Natural killer cell (primary cell): ENCODE results near the gene SP140. TPM values are rescaled to one million over a fixed set of nuclear protein-coding genes. Genes with fewer than 3 reads are reported as not detected.
"Not testable (repeated sequence)": the region's sequence is repeated elsewhere in the genome, so short reads cannot be mapped to it uniquely, and the experiment has no call there.

ENCODE experiments used
- ATAC-seq, 3 donors: fragments of 150-1000 bp in 2 of 3; fragments of 200-7000 bp in 1 of 3; cut with Tn5 transposase; 1 replicate in 1 of 3; 2 replicates in 2 of 3; pipeline ENCODE4 v1.10.0; 2021; ENCODE audit warnings: mild to moderate bottlenecking in 2 of 3, moderate library complexity in 2 of 3
- DNase-seq, 2 donors: peaks; one replicate each; pipeline versions ENCODE4 v3.0.0 to v3.0.0-alpha.2; 2013 to 2021; ENCODE audit warnings: mixed read lengths in 1 of 2
- H3K27ac ChIP-seq: one replicate; pipeline ENCODE4 v1.5.1; 2013; ENCODE audit warnings: mild to moderate bottlenecking, low read length
- H3K27me3 ChIP-seq: one replicate; pipeline ENCODE4 v1.6.1; 2013; ENCODE audit warnings: low read length; ENCODE audit not compliant: control insufficient read depth, insufficient read depth
- H3K36me3 ChIP-seq: one replicate; pipeline ENCODE4 v1.6.1; 2013; ENCODE audit warnings: low read length; ENCODE audit not compliant: control insufficient read depth, insufficient read depth
- H3K4me1 ChIP-seq: one replicate; pipeline ENCODE4 v1.6.1; 2013; ENCODE audit warnings: low read length; ENCODE audit not compliant: control insufficient read depth, insufficient read depth
- H3K4me3 ChIP-seq: one replicate; pipeline ENCODE4 v1.5.1; 2013; ENCODE audit warnings: low read length
- H3K9me3 ChIP-seq: one replicate; pipeline ENCODE4 v1.6.1; 2013; ENCODE audit warnings: low read length; ENCODE audit not compliant: control insufficient read depth, insufficient read depth
- H3K27ac Mint-ChIP-seq, 2 donors: one replicate each; pipeline ENCODE4 v1.8.0; 2022; ENCODE audit warnings: mild to moderate bottlenecking in 2 of 2, mixed read lengths in 2 of 2, moderate library complexity in 1 of 2
- H3K27me3 Mint-ChIP-seq, 2 donors: one replicate each; pipeline ENCODE4 v1.8.0; 2022; ENCODE audit warnings: low read depth in 2 of 2, mixed read lengths in 2 of 2
- H3K36me3 Mint-ChIP-seq: one replicate; pipeline ENCODE4 v1.8.0; 2022; ENCODE audit warnings: mixed read lengths
- H3K4me1 Mint-ChIP-seq, 2 donors: one replicate each; pipeline ENCODE4 v1.8.0; 2022; ENCODE audit warnings: mixed read lengths in 2 of 2
- H3K4me3 Mint-ChIP-seq: one replicate; pipeline ENCODE4 v1.8.0; 2022; ENCODE audit warnings: mild to moderate bottlenecking, moderate library complexity, mixed read lengths
- H3K9me3 Mint-ChIP-seq, 2 donors: one replicate each; pipeline ENCODE4 v1.8.0; 2022; ENCODE audit warnings: mixed read lengths in 2 of 2
- CTCF ChIP-seq: fragments of 200-600 bp; IDR thresholded peaks from one replicate; pipeline ENCODE4 v1.8.0; 2022; ENCODE audit warnings: antibody characterized with exemption
- WGBS: methylation state at CpG from one replicate; pipeline ENCODE4 v1.1.7; 2013; ENCODE audit warnings: missing lambda C conversion rate; ENCODE audit not compliant: insufficient coverage; 5-methylcytosine and 5-hydroxymethylcytosine counted together
- intact Hi-C: fragments of 100-400 bp; cut with micrococcal nuclease; formaldehyde crosslinking; loops from one replicate; pipeline ENCODE4 v1.14.2; 2022
- total RNA-seq, 4 donors: library from RNA; stranded (reverse); fragments of 120-200 nt in 1 of 4; gene quantifications; one replicate each; pipeline versions ENCODE4 v1.2.3 to v1.2.4, GENCODE V29; 2013 to 2022

SP140 gene
- total RNA-seq, 3 donors from 2014 or later (not counting 1 experiment from before 2014, with no cell fraction given), result 69.1 to 89.9 (median 77.4) TPM

- Mint-ChIP-seq H3K27me3 (no peaks in the 10 kb centered on the region), H3K9me3 (no peaks in the 10 kb centered on the region), H3K27ac (peak overlapping the region; percentile 40 to 59), H3K36me3 (peaks cover 20% of the 10 kb centered on the region), H3K4me3 (no peak overlapping the region), H3K4me1 (peaks cover 35 to 47% of the 10 kb centered on the region in 2 donors)
- no peaks in the 10 kb centered on the region for H3K27me3 ChIP-seq
- no peak for ATAC-seq
- H3K27ac ChIP-seq, result no peak overlapping the region
- peak in 1 of 2 donors; percentile 59 for DNase-seq
- no peaks in the 10 kb centered on the region for H3K9me3 ChIP-seq
- intact Hi-C loops, result no loop called here
- no peak overlapping the region for H3K4me3 ChIP-seq
- peaks cover 6% of the 10 kb centered on the region for H3K4me1 ChIP-seq
- WGBS, result 81% methylated on average over 2 of the region's 5 CpGs
- TF ChIP-seq CTCF, result no peak
- H3K36me3 ChIP-seq, result peaks cover 18% of the 10 kb centered on the region
Observed at GRCh38 chr2:230262246-230262645, 36.7 kb downstream of the SP140 start.

GRCh38 chr2:230264945-230265344 is 39.4 kb downstream of the SP140 start:
- H3K4me3 ChIP-seq, H3K27me3 ChIP-seq, DNase-seq, intact Hi-C loops, H3K4me1 ChIP-seq, H3K27ac Mint-ChIP-seq, H3K9me3 Mint-ChIP-seq, H3K27ac ChIP-seq, ATAC-seq, H3K4me3 Mint-ChIP-seq, H3K9me3 ChIP-seq, H3K27me3 Mint-ChIP-seq: not testable (repeated sequence)
- WGBS, result 87% methylated on average over 4 of the region's 4 CpGs
- peaks cover 34% of the 10 kb centered on the region for H3K36me3 Mint-ChIP-seq
- peaks cover 35% of the 10 kb centered on the region for H3K36me3 ChIP-seq
- H3K4me1 Mint-ChIP-seq, result peaks cover 32 to 45% of the 10 kb centered on the region in 2 donors

GRCh38 chr2:230266638-230267037 is 41.1 kb downstream of the SP140 start:
- H3K4me1 ChIP-seq, result no peaks in the 10 kb centered on the region
- no peaks in the 10 kb centered on the region for H3K9me3 ChIP-seq
- H3K27me3 Mint-ChIP-seq, result no peaks in the 10 kb centered on the region
- no peak overlapping the region for H3K27ac Mint-ChIP-seq
- peaks cover 52% of the 10 kb centered on the region for H3K36me3 ChIP-seq
- no peak overlapping the region for H3K4me3 Mint-ChIP-seq
- peaks cover 33% of the 10 kb centered on the region for H3K36me3 Mint-ChIP-seq
- WGBS, result 91% methylated on average over 4 of the region's 4 CpGs
- ATAC-seq (no peak), DNase-seq (no peak)
- TF ChIP-seq CTCF, result no peak
- no peaks in the 10 kb centered on the region for H3K27me3 ChIP-seq
- intact Hi-C loops, result no loop called here
- peaks cover 0 to 3% of the 10 kb centered on the region in 2 donors for H3K9me3 Mint-ChIP-seq
- no peak overlapping the region for H3K4me3 ChIP-seq
- peaks cover 16 to 30% of the 10 kb centered on the region in 2 donors for H3K4me1 Mint-ChIP-seq
- no peak overlapping the region for H3K27ac ChIP-seq

- Mint-ChIP-seq H3K4me3 (no peak overlapping the region), H3K27ac (no peak overlapping the region), H3K36me3 (peaks cover 37% of the 10 kb centered on the region), H3K27me3 (no peaks in the 10 kb centered on the region), H3K9me3 (peaks cover 0 to 3% of the 10 kb centered on the region in 2 donors), H3K4me1 (peaks cover 12 to 26% of the 10 kb centered on the region in 2 donors)
- DNase-seq (no peak), ATAC-seq (no peak)
- no peak for TF ChIP-seq CTCF
- Histone ChIP-seq H3K27me3 (no peaks in the 10 kb centered on the region), H3K27ac (no peak overlapping the region), H3K9me3 (no peaks in the 10 kb centered on the region), H3K4me1 (no peaks in the 10 kb centered on the region), H3K36me3 (peaks cover 54% of the 10 kb centered on the region), H3K4me3 (no peak overlapping the region)
- WGBS, result 100% methylated on average over 1 of the region's 1 CpG
- intact Hi-C loops, result no loop called here
Observed at GRCh38 chr2:230267059-230267458, 41.5 kb downstream of the SP140 start.
